ENCODE data around the gene EARS2.

EARS2 gene

GRCh38 chr16:23537390-23537789 lies 19.8 kb downstream of the EARS2 start:
- DNase-seq: no peak
- peaks cover 44% of the 10 kb centered on the region for H3K36me3 ChIP-seq
- no peaks in the 10 kb centered on the region for H3K27me3 ChIP-seq (ENCODE audit: insufficient read depth, low read depth, severe bottlenecking)
- TF ChIP-seq, protein P1, sequence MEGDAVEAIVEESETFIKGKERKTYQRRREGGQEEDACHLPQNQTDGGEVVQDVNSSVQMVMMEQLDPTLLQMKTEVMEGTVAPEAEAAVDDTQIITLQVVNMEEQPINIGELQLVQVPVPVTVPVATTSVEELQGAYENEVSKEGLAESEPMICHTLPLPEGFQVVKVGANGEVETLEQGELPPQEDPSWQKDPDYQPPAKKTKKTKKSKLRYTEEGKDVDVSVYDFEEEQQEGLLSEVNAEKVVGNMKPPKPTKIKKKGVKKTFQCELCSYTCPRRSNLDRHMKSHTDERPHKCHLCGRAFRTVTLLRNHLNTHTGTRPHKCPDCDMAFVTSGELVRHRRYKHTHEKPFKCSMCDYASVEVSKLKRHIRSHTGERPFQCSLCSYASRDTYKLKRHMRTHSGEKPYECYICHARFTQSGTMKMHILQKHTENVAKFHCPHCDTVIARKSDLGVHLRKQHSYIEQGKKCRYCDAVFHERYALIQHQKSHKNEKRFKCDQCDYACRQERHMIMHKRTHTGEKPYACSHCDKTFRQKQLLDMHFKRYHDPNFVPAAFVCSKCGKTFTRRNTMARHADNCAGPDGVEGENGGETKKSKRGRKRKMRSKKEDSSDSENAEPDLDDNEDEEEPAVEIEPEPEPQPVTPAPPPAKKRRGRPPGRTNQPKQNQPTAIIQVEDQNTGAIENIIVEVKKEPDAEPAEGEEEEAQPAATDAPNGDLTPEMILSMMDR (IDR thresholded peaks at IDR 0.05; ENCODE audit: low read depth, low read length): no peak
- H3K27ac ChIP-seq: no peak overlapping the region
- H3K4me3 ChIP-seq (ENCODE audit: low read depth, low read length): no peak overlapping the region
- H3K9me3 ChIP-seq (ENCODE audit: severe bottlenecking): no peaks in the 10 kb centered on the region

DNA sequence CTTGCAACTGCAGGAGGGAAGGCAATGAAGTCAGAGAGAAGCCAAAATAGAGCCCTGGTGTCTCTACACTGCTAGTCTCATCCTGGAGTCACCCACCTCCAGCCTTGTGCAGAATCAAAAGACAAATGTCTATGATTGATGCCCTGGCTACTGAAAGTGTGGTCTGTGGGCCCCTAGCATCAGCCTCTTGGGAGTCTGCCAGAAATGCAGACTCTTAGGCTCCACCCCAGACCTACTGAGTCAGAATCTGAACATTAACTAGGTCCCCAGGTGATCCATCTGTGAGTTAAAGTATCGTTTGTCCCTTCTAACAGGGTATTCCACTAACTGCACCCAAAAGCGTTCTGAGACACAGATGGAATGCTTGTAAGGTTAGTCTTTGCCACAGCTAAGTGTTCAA lies 21.2 kb downstream of the EARS2 start:
- Histone ChIP-seq H3K4me3 (ENCODE audit: low read depth, low read length) (no peak overlapping the region), H3K9me3 (ENCODE audit: severe bottlenecking) (no peaks in the 10 kb centered on the region), H3K27ac (no peak overlapping the region), H3K36me3 (peaks cover 49% of the 10 kb centered on the region), H3K27me3 (ENCODE audit: insufficient read depth, low read depth, severe bottlenecking) (no peaks in the 10 kb centered on the region)
- TF ChIP-seq, protein P1 (IDR thresholded peaks at IDR 0.05; ENCODE audit: low read depth, low read length): no peak
- DNase-seq: no peak

DNA sequence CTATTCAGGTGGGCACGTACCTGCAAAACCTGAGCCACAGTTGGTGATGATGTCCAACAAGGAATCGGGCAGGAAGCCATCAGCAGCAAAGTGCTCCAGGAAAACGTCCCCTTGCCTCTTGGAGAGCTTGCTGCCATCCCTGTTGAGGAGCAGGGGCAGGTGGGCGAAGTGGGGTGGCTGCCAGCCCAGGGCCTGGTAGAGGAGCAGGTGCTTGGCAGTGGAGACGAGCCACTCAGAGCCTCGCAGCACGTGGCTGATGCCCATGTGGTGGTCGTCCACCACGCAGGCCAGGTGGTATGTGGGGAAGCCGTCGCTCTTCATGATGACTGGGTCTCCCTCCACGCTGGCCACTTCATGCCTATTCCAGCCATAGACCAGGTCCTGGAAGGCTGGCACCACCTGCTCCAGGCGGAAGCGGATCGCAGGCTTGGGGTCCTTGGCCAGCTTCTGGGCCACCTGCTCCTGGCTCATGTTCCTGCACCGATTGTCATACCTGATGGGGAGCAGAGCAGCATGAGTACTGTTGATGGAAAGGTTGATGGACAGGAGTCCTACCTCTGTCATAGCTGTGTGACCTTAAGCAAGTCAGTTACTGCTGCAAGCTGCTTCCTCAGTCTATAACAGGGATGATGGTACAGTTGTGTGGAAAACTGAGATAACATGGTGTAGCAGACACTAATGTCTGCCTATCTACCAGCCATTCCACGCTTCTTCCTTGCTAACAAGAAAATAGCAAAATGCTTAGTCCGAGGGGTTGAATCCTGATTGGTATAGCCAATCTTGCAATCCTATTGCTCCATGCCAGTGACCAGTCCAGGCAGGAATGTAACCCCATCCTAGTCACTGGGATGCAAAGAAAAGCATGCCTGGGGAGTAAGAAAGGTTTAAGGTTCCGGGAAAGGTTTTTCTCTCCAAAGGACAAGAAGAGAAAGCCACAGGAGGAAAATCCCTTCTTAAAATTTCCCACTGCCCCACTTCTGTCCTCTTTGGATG lies 22.0 kb downstream of the EARS2 start:
- Histone ChIP-seq H3K36me3 (peaks cover 48% of the 10 kb centered on the region), H3K27me3 (ENCODE audit: insufficient read depth, low read depth, severe bottlenecking) (no peaks in the 10 kb centered on the region), H3K27ac (no peak overlapping the region), H3K4me3 (ENCODE audit: low read depth, low read length) (no peak overlapping the region), H3K9me3 (ENCODE audit: severe bottlenecking) (no peaks in the 10 kb centered on the region)
- TF ChIP-seq, protein P1 (IDR thresholded peaks at IDR 0.05; ENCODE audit: low read depth, low read length): no peak
- DNase-seq: no peak

DNA sequence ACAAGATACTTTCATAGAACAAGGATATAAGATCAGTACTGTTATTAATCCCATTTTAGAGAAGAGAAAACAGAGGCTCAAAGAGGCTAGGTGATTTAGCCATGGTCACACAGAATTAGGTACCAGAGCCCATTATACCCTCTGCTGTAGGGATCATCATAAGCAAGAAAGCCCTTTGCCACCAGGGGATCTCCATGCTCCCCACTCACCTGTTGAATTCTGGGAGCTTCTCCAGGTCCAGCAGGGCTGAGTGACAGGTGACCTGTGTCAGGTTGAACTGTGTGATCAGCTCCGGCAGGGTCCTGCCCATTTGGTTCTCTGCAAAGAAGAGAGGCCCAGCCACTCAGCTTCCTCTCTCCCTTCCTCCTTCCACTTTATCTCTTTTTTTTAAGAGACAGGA lies 24.7 kb downstream of the EARS2 start:
- no peaks in the 10 kb centered on the region for H3K27me3 ChIP-seq (ENCODE audit: insufficient read depth, low read depth, severe bottlenecking)
- peaks cover 48% of the 10 kb centered on the region for H3K36me3 ChIP-seq
- TF ChIP-seq, protein P1 (IDR thresholded peaks at IDR 0.05; ENCODE audit: low read depth, low read length): no peak
- H3K4me3 ChIP-seq (ENCODE audit: low read depth, low read length): no peak overlapping the region
- H3K9me3 ChIP-seq (ENCODE audit: severe bottlenecking): no peaks in the 10 kb centered on the region
- no peak for DNase-seq
- no peak overlapping the region for H3K27ac ChIP-seq

DNA sequence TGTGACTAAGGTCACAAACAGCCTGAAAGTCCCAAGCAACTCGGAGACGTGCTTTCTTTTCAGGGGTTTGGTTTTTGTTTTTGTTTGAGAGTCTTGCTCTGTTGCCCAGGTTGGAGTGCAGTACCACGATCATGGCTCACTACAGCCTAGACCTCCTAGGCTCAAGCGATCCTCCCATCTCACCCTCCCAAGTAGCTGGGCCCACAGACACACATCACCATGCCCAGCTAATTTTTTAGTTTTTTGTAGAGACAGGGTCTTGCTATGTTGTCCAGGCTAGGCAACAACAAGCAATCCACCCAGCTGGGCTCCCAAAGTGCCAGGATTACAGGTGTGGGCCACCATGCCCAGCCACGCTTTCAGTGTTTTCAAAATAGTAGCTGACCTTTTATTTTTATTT lies 27.1 kb downstream of the EARS2 start:
- peaks cover 55% of the 10 kb centered on the region for H3K36me3 ChIP-seq

More for the DNA sequence above, 27.1 kb downstream of the EARS2 start:
- no peak overlapping the region for H3K27ac ChIP-seq
- TF ChIP-seq, protein P1 (IDR thresholded peaks at IDR 0.05; ENCODE audit: low read depth, low read length): no peak
- no peak for DNase-seq
- H3K27me3 ChIP-seq (ENCODE audit: insufficient read depth, low read depth, severe bottlenecking): no peaks in the 10 kb centered on the region
- no peaks in the 10 kb centered on the region for H3K9me3 ChIP-seq (ENCODE audit: severe bottlenecking)
- no peak overlapping the region for H3K4me3 ChIP-seq (ENCODE audit: low read depth, low read length)

All from WERI-Rb-1 (cell line).